ENCODE results near the gene MYO7A.

MYO7A gene

GRCh38 chr11:77147668-77148321, 19.7 kb downstream of the MYO7A start:
- DNase-seq, result no peak

GRCh38 chr11:77148963-77149715, 21.1 kb downstream of the MYO7A start:
- DNase-seq, result no peak

GRCh38 chr11:77149716-77150392, 21.8 kb downstream of the MYO7A start:
- no peak for DNase-seq

- no peak for DNase-seq
Measured at GRCh38 chr11:77150836-77151235, 22.8 kb downstream of the MYO7A start.

GRCh38 chr11:77151804-77152509, 23.9 kb downstream of the MYO7A start:
- DNase-seq, result no peak

- DNase-seq, result peak; percentile 53
Measured at GRCh38 chr11:77152846-77153245, 24.8 kb downstream of the MYO7A start.

GRCh38 chr11:77153276-77154185, 25.5 kb downstream of the MYO7A start:
- no peak for DNase-seq

GRCh38 chr11:77154381-77155081, 26.5 kb downstream of the MYO7A start:
- peak; percentile 77 for DNase-seq

- no peak for DNase-seq
Measured at GRCh38 chr11:77155082-77155475, 27.0 kb downstream of the MYO7A start.

- DNase-seq, result no peak
Measured at GRCh38 chr11:77155556-77156130, 27.6 kb downstream of the MYO7A start.

- DNase-seq, result no peak
Measured at GRCh38 chr11:77156396-77157195, 28.6 kb downstream of the MYO7A start.

- no peak for DNase-seq
Measured at GRCh38 chr11:77158041-77158695, 30.1 kb downstream of the MYO7A start.

GRCh38 chr11:77159219-77159936, 31.3 kb downstream of the MYO7A start:
- no peak for DNase-seq

GRCh38 chr11:77159937-77160495, 32.0 kb downstream of the MYO7A start:
- no peak for DNase-seq

GRCh38 chr11:77163271-77163670, 35.2 kb downstream of the MYO7A start:
- DNase-seq, result no peak

- DNase-seq, result no peak
Measured at GRCh38 chr11:77165066-77165465, 37.0 kb downstream of the MYO7A start.

- no peak for DNase-seq
Measured at GRCh38 chr11:77166021-77166420, 38.0 kb downstream of the MYO7A start.

GRCh38 chr11:77167111-77167626, 39.1 kb downstream of the MYO7A start:
- no peak for DNase-seq
